ENCODE data around the gene RAD51B.

GRCh38 chr14:68753690-68754089 lies 934.1 kb downstream of the RAD51B start:
- TF ChIP-seq POLR2A (IDR thresholded peaks at IDR 0.05) (no peak), POLR2AphosphoS5 (IDR thresholded peaks at IDR 0.05) (no peak)

Measured in upper lobe of left lung (tissue), 4 donors.